HEK293 (cell line): Measurements from ENCODE around the gene ZNF429.

Source experiments
- CTCF ChIA-PET: fragments of 350-600 bp; formaldehyde crosslinking; extraction: SDS; loops from one replicate; lab custom pipeline; 2021; ENCODE audit warnings: antibody characterized with exemption; lab: Yijun Ruan, JAX
- POLR2A ChIA-PET: fragments of 300-600 bp; formaldehyde crosslinking; extraction: SDS; loops from one replicate; lab custom pipeline; 2020; ENCODE audit warnings: antibody characterized with exemption, inconsistent platforms; lab: Yijun Ruan, JAX
- H3K27ac ChIP-seq: fragments of 200-500 bp; sonication (Bioruptor generic); 2 replicates; pipeline ENCODE4 v1.5.1; 2014; ENCODE audit warnings: low read depth, low read length, control low read depth, inconsistent platforms; ENCODE audit errors: extremely low read depth
- H3K36me3 ChIP-seq, 2 experiments: fragments of 200-500 bp in 1 of 2; sonication (Bioruptor generic) in 1 of 2; 1 replicate in 1 of 2; 2 replicates in 1 of 2; pipeline ENCODE4 v1.5.1; 2014 to 2017; ENCODE audit warnings: inconsistent platforms in 2 of 2, low read length in 2 of 2; ENCODE audit not compliant: control insufficient read depth in 2 of 2, insufficient read depth in 1 of 2
- H3K4me1 ChIP-seq: fragments of 200-500 bp; sonication (Bioruptor generic); 2 replicates; pipeline ENCODE4 v1.5.1; 2014; ENCODE audit warnings: mild to moderate bottlenecking, low read length, inconsistent platforms; ENCODE audit not compliant: control insufficient read depth, insufficient read depth
- H3K4me3 ChIP-seq: 2 replicates; pipeline ENCODE4 v1.5.1; 2011; ENCODE audit warnings: low read depth, mild to moderate bottlenecking, control low read depth, low read length, moderate library complexity
- H3K9me3 ChIP-seq: fragments of 200-500 bp; sonication (Bioruptor generic); 2 replicates; pipeline ENCODE4 v1.5.1; 2014; ENCODE audit warnings: low read depth, low read length, inconsistent platforms; ENCODE audit not compliant: control insufficient read depth, insufficient read depth
- GFI1B ChIP-seq: fragments of 450-650 bp; formaldehyde crosslinking; IDR thresholded peaks from 2 replicates; pipeline ENCODE4 v1.5.1; 2016; ENCODE audit warnings: missing biosample characterization, missing genetic modification characterization
- GLIS2 ChIP-seq: fragments of 450-650 bp; formaldehyde crosslinking; IDR thresholded peaks from 2 replicates; pipeline ENCODE4 v1.5.1; 2016; ENCODE audit warnings: missing biosample characterization, missing genetic modification characterization
- RBAK ChIP-seq: fragments of 450-650 bp; formaldehyde crosslinking; IDR thresholded peaks from 2 replicates; pipeline ENCODE4 v1.5.1; 2016; ENCODE audit warnings: missing biosample characterization, missing genetic modification characterization
- SP7 ChIP-seq: fragments of 450-650 bp; formaldehyde crosslinking; IDR thresholded peaks from 2 replicates; pipeline ENCODE4 v1.5.1; 2016; ENCODE audit warnings: missing biosample characterization, missing genetic modification characterization
- ZBTB21 ChIP-seq: fragments of 450-650 bp; formaldehyde crosslinking; IDR thresholded peaks from 2 replicates; pipeline ENCODE4 v1.5.1; 2017; ENCODE audit warnings: missing biosample characterization, missing genetic modification characterization
- ZBTB7A ChIP-seq: fragments of 450-650 bp; formaldehyde crosslinking; IDR thresholded peaks from 2 replicates; pipeline ENCODE4 v1.5.1; 2016; ENCODE audit warnings: low read depth, missing biosample characterization, missing genetic modification characterization
- ZNF140 ChIP-seq: fragments of 450-650 bp; formaldehyde crosslinking; IDR thresholded peaks from 2 replicates; pipeline ENCODE4 v1.5.1; 2016; ENCODE audit warnings: missing biosample characterization, missing genetic modification characterization
- ZNF174 ChIP-seq: fragments of 450-650 bp; formaldehyde crosslinking; IDR thresholded peaks from 2 replicates; pipeline ENCODE4 v1.5.0; 2017; ENCODE audit warnings: missing biosample characterization, mild to moderate bottlenecking, missing genetic modification characterization
- ZNF184 ChIP-seq: fragments of 450-650 bp; IDR thresholded peaks from 2 replicates; pipeline ENCODE4 v1.5.1; 2018; ENCODE audit warnings: missing biosample characterization, mild to moderate bottlenecking, missing genetic modification characterization
- ZNF202 ChIP-seq: fragments of 450-650 bp; formaldehyde crosslinking; IDR thresholded peaks from 2 replicates; pipeline ENCODE4 v1.5.1; 2016; ENCODE audit warnings: missing biosample characterization, missing genetic modification characterization, borderline replicate concordance
- ZNF23 ChIP-seq: fragments of 450-650 bp; formaldehyde crosslinking; IDR thresholded peaks from 2 replicates; pipeline ENCODE4 v1.5.1; 2016; ENCODE audit warnings: missing biosample characterization, missing genetic modification characterization, borderline replicate concordance
- ZNF354C ChIP-seq: fragments of 450-650 bp; formaldehyde crosslinking; IDR thresholded peaks from 2 replicates; pipeline ENCODE4 v1.5.1; 2016; ENCODE audit warnings: missing biosample characterization, missing genetic modification characterization, low read depth, borderline replicate concordance
- ZNF362 ChIP-seq: fragments of 450-650 bp; formaldehyde crosslinking; IDR thresholded peaks from 2 replicates; pipeline ENCODE4 v1.5.1; 2016; ENCODE audit warnings: missing biosample characterization, missing genetic modification characterization
- ZNF580 ChIP-seq: fragments of 450-650 bp; formaldehyde crosslinking; IDR thresholded peaks from 2 replicates; pipeline ENCODE4 v1.5.1; 2016; ENCODE audit warnings: missing biosample characterization, missing genetic modification characterization
- ZNF596 ChIP-seq: fragments of 450-650 bp; IDR thresholded peaks from 2 replicates; pipeline ENCODE4 v1.5.0; 2018; ENCODE audit warnings: missing biosample characterization, mild to moderate bottlenecking, missing genetic modification characterization, moderate library complexity
- ZNF623 ChIP-seq: fragments of 450-650 bp; formaldehyde crosslinking; IDR thresholded peaks from 2 replicates; pipeline ENCODE4 v1.5.1; 2016; ENCODE audit warnings: missing biosample characterization, missing genetic modification characterization
- ZNF624 ChIP-seq: fragments of 450-650 bp; formaldehyde crosslinking; IDR thresholded peaks from 2 replicates; pipeline ENCODE4 v1.5.1; 2017; ENCODE audit warnings: missing biosample characterization, missing genetic modification characterization
- ZNF704 ChIP-seq: fragments of 450-650 bp; formaldehyde crosslinking; IDR thresholded peaks from 2 replicates; pipeline ENCODE4 v1.5.1; 2016; ENCODE audit warnings: missing biosample characterization, missing genetic modification characterization
- ZSCAN23 ChIP-seq: fragments of 450-650 bp; formaldehyde crosslinking; IDR thresholded peaks from 2 replicates; pipeline ENCODE4 v1.5.1; 2016; ENCODE audit warnings: missing biosample characterization, missing genetic modification characterization
- ZSCAN30 ChIP-seq: fragments of 450-650 bp; IDR thresholded peaks from 2 replicates; pipeline ENCODE4 v1.5.1; 2018; ENCODE audit warnings: missing biosample characterization, mild to moderate bottlenecking, missing genetic modification characterization, moderate library complexity
- ZSCAN4 ChIP-seq: fragments of 450-650 bp; formaldehyde crosslinking; IDR thresholded peaks from 2 replicates; pipeline ENCODE4 v1.5.1; 2017; ENCODE audit warnings: missing biosample characterization, missing genetic modification characterization
- TF ChIP-seq, protein P1 (sequence below): fragments of 450-650 bp; formaldehyde crosslinking; IDR thresholded peaks from 2 replicates; pipeline ENCODE4 v1.5.1; 2016; ENCODE audit warnings: missing biosample characterization, missing genetic modification characterization, borderline replicate concordance
- TF ChIP-seq, protein P2 (sequence below): fragments of 450-650 bp; formaldehyde crosslinking; IDR thresholded peaks from 2 replicates; pipeline ENCODE4 v1.5.1; 2016; ENCODE audit warnings: missing biosample characterization, missing genetic modification characterization

ZNF429 gene

GRCh38 chr19:21487969-21488368 is 17.4 kb upstream of the ZNF429 start:
- no peak overlapping the region for H3K4me3 ChIP-seq
- POLR2A ChIA-PET = no interaction called here
- H3K27ac ChIP-seq = no peak overlapping the region
- no peaks in the 10 kb centered on the region for H3K9me3 ChIP-seq
- TF ChIP-seq ZNF596 (tag by site-specific recombination) = no peak
- no peak for TF ChIP-seq GLIS2
- no peak for TF ChIP-seq RBAK
- TF ChIP-seq ZNF23 (tag by site-specific recombination) = no peak
- TF ChIP-seq ZNF202 (tag by site-specific recombination) = no peak
- TF ChIP-seq ZNF354C (tag by site-specific recombination) = no peak
- no peak for TF ChIP-seq GFI1B
- no peak for TF ChIP-seq ZSCAN4
- TF ChIP-seq ZSCAN23 (tag by site-specific recombination) = no peak
- TF ChIP-seq ZNF704 = no peak
- TF ChIP-seq ZNF140 (tag by site-specific recombination) = no peak
- no peaks in the 10 kb centered on the region for H3K4me1 ChIP-seq
- no peaks in the 10 kb centered on the region for H3K36me3 ChIP-seq
- CTCF ChIA-PET = no interaction called here

DNA sequence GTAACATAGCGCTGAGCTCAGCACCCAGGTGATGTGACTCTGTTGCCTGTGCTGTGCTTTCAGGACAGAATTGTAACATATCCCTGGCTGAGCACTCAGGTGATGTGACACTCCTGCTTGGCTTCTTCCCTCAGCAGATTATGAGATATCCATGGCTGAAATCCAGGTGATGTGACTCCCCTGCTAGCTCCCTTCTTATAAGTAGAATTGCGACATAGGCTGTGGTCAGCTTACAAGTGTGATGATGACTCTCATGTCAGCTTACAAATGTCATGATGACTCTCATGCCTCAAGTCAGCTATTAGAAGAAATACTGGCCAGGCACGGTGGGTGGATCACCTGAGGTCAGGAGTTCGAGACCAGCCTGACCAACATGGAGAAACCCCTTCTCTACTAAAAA is 14.3 kb upstream of the ZNF429 start:
- CTCF ChIA-PET = no interaction called here
- no peaks in the 10 kb centered on the region for H3K36me3 ChIP-seq
- POLR2A ChIA-PET = no interaction called here
- H3K4me1 ChIP-seq = no peaks in the 10 kb centered on the region
- H3K9me3 ChIP-seq = no peaks in the 10 kb centered on the region; the same call in 1 of the 2 replicates
- H3K4me3 ChIP-seq = no peak overlapping the region
- no peak overlapping the region for H3K27ac ChIP-seq
- TF ChIP-seq, protein P1, sequence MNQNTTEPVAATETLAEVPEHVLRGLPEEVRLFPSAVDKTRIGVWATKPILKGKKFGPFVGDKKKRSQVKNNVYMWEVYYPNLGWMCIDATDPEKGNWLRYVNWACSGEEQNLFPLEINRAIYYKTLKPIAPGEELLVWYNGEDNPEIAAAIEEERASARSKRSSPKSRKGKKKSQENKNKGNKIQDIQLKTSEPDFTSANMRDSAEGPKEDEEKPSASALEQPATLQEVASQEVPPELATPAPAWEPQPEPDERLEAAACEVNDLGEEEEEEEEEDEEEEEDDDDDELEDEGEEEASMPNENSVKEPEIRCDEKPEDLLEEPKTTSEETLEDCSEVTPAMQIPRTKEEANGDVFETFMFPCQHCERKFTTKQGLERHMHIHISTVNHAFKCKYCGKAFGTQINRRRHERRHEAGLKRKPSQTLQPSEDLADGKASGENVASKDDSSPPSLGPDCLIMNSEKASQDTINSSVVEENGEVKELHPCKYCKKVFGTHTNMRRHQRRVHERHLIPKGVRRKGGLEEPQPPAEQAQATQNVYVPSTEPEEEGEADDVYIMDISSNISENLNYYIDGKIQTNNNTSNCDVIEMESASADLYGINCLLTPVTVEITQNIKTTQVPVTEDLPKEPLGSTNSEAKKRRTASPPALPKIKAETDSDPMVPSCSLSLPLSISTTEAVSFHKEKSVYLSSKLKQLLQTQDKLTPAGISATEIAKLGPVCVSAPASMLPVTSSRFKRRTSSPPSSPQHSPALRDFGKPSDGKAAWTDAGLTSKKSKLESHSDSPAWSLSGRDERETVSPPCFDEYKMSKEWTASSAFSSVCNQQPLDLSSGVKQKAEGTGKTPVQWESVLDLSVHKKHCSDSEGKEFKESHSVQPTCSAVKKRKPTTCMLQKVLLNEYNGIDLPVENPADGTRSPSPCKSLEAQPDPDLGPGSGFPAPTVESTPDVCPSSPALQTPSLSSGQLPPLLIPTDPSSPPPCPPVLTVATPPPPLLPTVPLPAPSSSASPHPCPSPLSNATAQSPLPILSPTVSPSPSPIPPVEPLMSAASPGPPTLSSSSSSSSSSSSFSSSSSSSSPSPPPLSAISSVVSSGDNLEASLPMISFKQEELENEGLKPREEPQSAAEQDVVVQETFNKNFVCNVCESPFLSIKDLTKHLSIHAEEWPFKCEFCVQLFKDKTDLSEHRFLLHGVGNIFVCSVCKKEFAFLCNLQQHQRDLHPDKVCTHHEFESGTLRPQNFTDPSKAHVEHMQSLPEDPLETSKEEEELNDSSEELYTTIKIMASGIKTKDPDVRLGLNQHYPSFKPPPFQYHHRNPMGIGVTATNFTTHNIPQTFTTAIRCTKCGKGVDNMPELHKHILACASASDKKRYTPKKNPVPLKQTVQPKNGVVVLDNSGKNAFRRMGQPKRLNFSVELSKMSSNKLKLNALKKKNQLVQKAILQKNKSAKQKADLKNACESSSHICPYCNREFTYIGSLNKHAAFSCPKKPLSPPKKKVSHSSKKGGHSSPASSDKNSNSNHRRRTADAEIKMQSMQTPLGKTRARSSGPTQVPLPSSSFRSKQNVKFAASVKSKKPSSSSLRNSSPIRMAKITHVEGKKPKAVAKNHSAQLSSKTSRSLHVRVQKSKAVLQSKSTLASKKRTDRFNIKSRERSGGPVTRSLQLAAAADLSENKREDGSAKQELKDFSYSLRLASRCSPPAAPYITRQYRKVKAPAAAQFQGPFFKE (tag by site-specific recombination) = no peak
- TF ChIP-seq ZNF580 (tag by site-specific recombination) (no peak), SP7 (tag by site-specific recombination) (no peak), ZNF174 (tag by site-specific recombination) (no peak), ZSCAN30 (tag by site-specific recombination) (no peak), GFI1B (no peak), ZBTB21 (tag by site-specific recombination) (no peak), ZNF623 (tag by site-specific recombination) (no peak), ZNF624 (tag by site-specific recombination) (no peak), ZNF362 (no peak), ZNF184 (tag by site-specific recombination) (no peak), ZBTB7A (tag by site-specific recombination) (no peak)
- TF ChIP-seq, protein P2, sequence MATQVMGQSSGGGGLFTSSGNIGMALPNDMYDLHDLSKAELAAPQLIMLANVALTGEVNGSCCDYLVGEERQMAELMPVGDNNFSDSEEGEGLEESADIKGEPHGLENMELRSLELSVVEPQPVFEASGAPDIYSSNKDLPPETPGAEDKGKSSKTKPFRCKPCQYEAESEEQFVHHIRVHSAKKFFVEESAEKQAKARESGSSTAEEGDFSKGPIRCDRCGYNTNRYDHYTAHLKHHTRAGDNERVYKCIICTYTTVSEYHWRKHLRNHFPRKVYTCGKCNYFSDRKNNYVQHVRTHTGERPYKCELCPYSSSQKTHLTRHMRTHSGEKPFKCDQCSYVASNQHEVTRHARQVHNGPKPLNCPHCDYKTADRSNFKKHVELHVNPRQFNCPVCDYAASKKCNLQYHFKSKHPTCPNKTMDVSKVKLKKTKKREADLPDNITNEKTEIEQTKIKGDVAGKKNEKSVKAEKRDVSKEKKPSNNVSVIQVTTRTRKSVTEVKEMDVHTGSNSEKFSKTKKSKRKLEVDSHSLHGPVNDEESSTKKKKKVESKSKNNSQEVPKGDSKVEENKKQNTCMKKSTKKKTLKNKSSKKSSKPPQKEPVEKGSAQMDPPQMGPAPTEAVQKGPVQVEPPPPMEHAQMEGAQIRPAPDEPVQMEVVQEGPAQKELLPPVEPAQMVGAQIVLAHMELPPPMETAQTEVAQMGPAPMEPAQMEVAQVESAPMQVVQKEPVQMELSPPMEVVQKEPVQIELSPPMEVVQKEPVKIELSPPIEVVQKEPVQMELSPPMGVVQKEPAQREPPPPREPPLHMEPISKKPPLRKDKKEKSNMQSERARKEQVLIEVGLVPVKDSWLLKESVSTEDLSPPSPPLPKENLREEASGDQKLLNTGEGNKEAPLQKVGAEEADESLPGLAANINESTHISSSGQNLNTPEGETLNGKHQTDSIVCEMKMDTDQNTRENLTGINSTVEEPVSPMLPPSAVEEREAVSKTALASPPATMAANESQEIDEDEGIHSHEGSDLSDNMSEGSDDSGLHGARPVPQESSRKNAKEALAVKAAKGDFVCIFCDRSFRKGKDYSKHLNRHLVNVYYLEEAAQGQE = no peak
